ENCODE measurements around the gene ATAD3B. TPM values are rescaled to one million over a fixed set of nuclear protein-coding genes. Genes with fewer than 3 reads are reported as not detected.

The ATAD3B gene
- total RNA-seq, 1 experiment from 2014 or later, result 62.9 TPM

GRCh38 chr1:1439546-1440261 lies 31.9 kb upstream of the ATAD3B start (continued):
- TF ChIP-seq EZH2 (IDR thresholded peaks at IDR 0.05) (no peak), SRF (IDR thresholded peaks at IDR 0.05; ENCODE audit: low read depth) (no peak), FOSL1 (IDR thresholded peaks at IDR 0.05; ENCODE audit: low read depth) (no peak)

GRCh38 chr1:1440262-1441001 lies 31.1 kb upstream of the ATAD3B start:
- ATAC-seq (no peak), DNase-seq (ENCODE audit: low read depth, low spot score) (no peak)
- RAD21 ChIA-PET (ENCODE audit: low non-redundant PET in 1 of 2, low total read pairs in 2 of 2, uncharacterized antibody in 2 of 2, unreplicated experiment in 2 of 2), result no interaction called here
- Histone ChIP-seq H3K9me3 (ENCODE audit: control insufficient read depth in 1 of 2, insufficient read depth in 1 of 2, low read depth in 1 of 2, low read length in 2 of 2) (no peaks in the 10 kb centered on the region), H3K79me2 (ENCODE audit: insufficient read depth, low read length) (peaks cover 24% of the 10 kb centered on the region; the same call in 1 of the 2 replicates), H3K27me3 (ENCODE audit: insufficient read depth, low read length) (no peaks in the 10 kb centered on the region), H3K4me2 (ENCODE audit: low read length) (peak overlapping the region; percentile 62), H3K36me3 (ENCODE audit: control insufficient read depth in 1 of 2, insufficient read depth in 2 of 2, low read length in 2 of 2) (no peaks in the 10 kb centered on the region), H3K9me2 (ENCODE audit: insufficient read depth) (no peaks in the 10 kb centered on the region), H3K27ac (ENCODE audit: low read depth, low read length) (peak overlapping the region; percentile 52; the same call in 1 of the 2 replicates), H3K4me3 (replicated peaks in 1 of 2; ENCODE audit: low read depth in 1 of 2, low read length in 2 of 2) (0 out of 4 replicates have a peak overlapping the region, but pooled peaks of 1 of the 2 experiments have one; percentile 13), H3K9ac (ENCODE audit: low read length) (peak overlapping the region; percentile 47; the same call in 1 of the 2 replicates), H4K20me1 (ENCODE audit: insufficient read depth) (no peaks in the 10 kb centered on the region), H3K4me1 (ENCODE audit: control insufficient read depth in 1 of 2, insufficient read depth in 2 of 2, low read length in 2 of 2) (peaks cover 14 to 28% of the 10 kb centered on the region in 2 experiments), H2AFZ (ENCODE audit: low read depth, low read length, poor library complexity, severe bottlenecking) (no peak overlapping the region)
- no TSS peak for BruUV-seq (replicated peaks)
- intact Hi-C loops (cut with micrococcal nuclease), result loop anchor here (2.0 kb wide), 1 partner anchor 38 kb away; no protein-coding TSS in a partner anchor
- TF ChIP-seq SRF (IDR thresholded peaks at IDR 0.05; ENCODE audit: low read depth) (no peak), EGR1 (IDR thresholded peaks at IDR 0.05; ENCODE audit: low read depth) (no peak), FOSL1 (IDR thresholded peaks at IDR 0.05; ENCODE audit: low read depth) (no peak), POLR2A (IDR thresholded peaks at IDR 0.05; ENCODE audit: borderline replicate concordance, extremely low read depth, insufficient read depth, insufficient read length) (no peak), TCF7L2 (IDR thresholded peaks at IDR 0.05; ENCODE audit: borderline replicate concordance, extremely low read depth, insufficient read depth, insufficient read length) (no peak), YY1 (IDR thresholded peaks at IDR 0.05; ENCODE audit: extremely low read depth, insufficient replicate concordance, low read depth, low read length) (no peak), POLR2AphosphoS5 (IDR thresholded peaks at IDR 0.05; ENCODE audit: low read depth, low read length) (no peak), JUND (IDR thresholded peaks at IDR 0.05) (no peak), ZNF274 (IDR thresholded peaks at IDR 0.05; ENCODE audit: low read depth, low read length) (no peak), SIN3A (IDR thresholded peaks at IDR 0.05; ENCODE audit: low read depth) (no peak)
- TF ChIP-seq, protein P1, sequence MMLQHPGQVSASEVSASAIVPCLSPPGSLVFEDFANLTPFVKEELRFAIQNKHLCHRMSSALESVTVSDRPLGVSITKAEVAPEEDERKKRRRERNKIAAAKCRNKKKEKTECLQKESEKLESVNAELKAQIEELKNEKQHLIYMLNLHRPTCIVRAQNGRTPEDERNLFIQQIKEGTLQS (IDR thresholded peaks at IDR 0.05), result no peak
- TF ChIP-seq, protein P2, sequence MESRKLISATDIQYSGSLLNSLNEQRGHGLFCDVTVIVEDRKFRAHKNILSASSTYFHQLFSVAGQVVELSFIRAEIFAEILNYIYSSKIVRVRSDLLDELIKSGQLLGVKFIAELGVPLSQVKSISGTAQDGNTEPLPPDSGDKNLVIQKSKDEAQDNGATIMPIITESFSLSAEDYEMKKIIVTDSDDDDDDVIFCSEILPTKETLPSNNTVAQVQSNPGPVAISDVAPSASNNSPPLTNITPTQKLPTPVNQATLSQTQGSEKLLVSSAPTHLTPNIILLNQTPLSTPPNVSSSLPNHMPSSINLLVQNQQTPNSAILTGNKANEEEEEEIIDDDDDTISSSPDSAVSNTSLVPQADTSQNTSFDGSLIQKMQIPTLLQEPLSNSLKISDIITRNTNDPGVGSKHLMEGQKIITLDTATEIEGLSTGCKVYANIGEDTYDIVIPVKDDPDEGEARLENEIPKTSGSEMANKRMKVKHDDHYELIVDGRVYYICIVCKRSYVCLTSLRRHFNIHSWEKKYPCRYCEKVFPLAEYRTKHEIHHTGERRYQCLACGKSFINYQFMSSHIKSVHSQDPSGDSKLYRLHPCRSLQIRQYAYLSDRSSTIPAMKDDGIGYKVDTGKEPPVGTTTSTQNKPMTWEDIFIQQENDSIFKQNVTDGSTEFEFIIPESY (IDR thresholded peaks at IDR 0.05; ENCODE audit: extremely low read depth, insufficient replicate concordance, low read length), result no peak
- CTCF ChIA-PET, result interaction anchor here (0.8 to 2.9 kb wide), 5 partner anchors 11 to 65 kb away, joined by 3 to 10 read pairs (median 4); partner anchors contain the start of gene CCNL2
- POLR2A ChIA-PET, result interaction anchor here (0.6 kb wide), 1 partner anchor 371 kb away, joined by 7 read pairs; no protein-coding TSS in a partner anchor
